Fibroblast of skin of scalp (primary cell): ENCODE measurements around the gene SHANK3.
A peak's percentile ranks its signal among the peaks of the same experiment; 100 is the strongest.

Experiments used
- DNase-seq: peaks from one replicate; pipeline ENCODE4 v3.0.0-alpha.2; 2013

The SHANK3 gene

DNA sequence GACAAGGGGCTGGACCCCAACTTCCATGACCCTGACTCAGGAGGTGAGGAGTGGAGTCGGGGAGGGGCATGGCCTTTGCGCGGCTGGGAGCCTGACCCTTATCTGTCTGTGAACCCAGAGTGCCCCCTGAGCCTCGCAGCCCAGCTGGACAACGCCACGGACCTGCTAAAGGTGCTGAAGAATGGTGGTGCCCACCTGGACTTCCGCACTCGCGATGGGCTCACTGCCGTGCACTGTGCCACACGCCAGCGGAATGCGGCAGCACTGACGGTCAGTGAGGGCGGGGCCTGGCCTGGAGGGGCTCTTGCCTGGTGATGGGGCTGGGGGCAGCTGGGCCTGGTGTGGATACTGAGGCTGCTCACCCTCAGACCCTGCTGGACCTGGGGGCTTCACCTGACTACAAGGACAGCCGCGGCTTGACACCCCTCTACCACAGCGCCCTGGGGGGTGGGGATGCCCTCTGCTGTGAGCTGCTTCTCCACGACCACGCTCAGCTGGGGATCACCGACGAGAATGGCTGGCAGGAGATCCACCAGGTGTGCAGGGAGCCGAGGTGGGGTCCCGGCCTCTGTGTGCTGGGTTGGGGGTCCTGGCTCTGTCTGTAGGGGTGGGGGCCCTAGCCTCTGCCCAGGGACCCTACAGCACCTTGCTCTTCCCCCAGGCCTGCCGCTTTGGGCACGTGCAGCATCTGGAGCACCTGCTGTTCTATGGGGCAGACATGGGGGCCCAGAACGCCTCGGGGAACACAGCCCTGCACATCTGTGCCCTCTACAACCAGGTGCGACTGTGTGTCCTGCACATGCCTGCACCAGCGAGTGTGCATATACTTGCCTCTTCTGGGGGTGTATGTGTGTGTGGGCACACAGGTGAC lies 6.3 kb downstream of the SHANK3 start:
- no peak for DNase-seq

DNA sequence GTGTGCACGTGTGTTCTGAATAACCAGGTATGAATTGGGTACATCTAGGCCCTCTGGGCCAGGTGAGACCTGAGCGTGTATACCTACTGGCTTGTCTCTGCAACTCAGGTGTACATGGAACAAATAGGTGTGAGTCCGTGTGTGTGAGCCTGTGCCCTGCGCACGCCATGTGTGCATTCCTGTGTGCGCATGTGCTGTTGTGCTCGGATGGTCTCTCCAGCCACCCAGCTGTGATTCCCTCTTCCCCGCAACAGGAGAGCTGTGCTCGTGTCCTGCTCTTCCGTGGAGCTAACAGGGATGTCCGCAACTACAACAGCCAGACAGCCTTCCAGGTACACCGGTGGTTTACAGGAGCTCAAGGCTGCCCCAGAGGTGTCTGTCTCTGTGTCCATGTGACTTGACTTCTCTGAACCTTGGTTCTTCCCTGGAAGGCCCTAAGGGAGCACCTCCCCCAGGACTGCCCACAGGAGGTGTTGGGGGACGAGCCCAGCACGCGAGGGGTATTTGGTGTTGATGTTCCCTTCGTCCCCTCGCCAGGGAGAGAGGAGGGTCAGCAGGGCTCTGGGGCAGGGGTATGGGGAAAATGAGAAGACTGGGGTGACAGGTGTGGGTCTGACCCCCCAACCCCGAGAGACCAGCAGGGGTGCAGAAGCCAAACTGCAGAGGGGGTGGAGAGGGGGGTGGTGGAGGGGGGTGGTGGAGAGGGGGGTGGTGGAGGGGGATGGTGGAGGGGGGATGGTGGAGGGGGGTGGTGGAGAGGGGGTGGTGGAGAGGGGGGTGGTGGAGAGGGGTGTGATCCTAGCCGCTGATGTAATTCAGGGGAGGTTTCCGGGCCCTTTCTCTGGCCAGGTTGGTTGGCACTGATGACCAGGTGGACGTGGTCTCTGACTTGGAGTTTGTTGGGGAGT lies 10.7 kb downstream of the SHANK3 start:
- DNase-seq: no peak

DNA sequence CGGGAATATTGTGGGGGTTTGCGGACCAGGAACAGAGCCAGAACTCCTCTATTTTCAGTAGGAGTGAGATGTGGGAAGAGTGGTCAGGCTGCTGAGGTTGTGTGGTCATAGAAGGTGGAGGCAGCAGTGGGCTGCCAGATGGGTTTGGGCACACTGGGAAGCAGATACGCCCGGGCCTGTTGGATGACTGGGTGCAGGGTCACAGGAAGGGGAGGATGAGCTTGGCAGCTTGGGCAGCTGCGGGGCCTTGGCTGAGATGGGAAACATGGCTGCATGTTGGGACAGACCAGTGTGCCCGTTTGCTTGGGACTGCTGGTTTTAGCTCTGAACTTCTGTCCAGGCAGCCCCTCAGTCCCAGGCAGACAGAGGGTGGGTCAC lies 11.4 kb downstream of the SHANK3 start:
- no peak for DNase-seq

DNA sequence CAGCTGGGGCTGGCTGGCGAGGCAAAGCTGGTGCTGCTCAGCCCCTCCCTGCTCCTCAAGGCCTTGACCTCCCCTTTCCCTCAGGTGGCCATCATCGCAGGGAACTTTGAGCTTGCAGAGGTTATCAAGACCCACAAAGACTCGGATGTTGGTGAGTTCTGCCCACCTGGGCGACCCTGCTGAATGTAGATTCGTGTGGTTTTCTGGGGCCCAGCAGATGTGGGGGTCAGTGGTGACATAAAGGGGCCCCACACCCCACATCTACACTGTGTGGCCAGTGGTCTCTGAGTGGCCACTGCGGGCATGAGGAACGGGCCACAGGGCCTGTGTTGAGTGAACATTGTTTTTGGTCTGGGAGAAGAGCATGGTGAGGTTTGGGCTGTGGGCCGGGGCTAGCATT lies 11.9 kb downstream of the SHANK3 start:
- DNase-seq: no peak

DNA sequence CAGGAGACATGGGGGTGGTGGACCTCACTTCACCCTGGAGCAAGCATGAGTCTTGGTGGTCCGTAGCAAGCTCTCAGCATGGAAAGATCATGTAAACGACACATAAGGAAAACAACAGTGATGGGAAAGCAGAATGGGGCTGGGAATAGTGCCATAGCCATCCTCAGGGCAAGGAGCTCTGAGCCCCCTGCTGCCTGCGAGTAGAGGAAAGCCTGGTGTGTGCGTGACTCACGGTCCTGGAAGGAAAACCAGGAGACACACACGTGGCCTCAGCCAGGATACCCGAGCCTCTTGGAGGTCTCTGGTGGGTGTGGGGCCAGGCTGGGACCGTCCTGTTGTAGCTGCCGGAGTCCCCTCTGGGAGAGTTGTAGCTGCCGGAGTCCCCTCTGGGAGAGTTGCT lies 12.4 kb downstream of the SHANK3 start:
- DNase-seq: peak; percentile 86

DNA sequence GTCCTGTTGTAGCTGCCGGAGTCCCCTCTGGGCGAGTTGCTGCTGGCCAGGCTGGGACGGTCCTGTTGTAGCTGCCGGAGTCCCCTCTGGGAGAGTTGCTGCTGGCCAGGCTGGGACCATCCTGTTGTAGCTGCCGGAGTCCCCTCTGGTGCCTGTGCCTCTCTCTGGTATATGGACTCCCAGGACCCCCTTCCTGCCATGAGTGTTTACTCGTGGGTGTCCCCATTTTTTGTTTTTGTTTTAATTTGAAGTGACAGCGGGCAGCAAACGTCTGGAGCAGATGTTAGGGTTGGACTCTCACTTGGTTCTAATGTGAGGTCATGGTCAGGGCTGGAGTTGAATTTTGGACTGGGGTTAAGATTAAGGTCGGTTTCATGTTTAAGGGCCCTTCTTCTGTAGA lies 14.2 kb downstream of the SHANK3 start:
- no peak for DNase-seq

DNA sequence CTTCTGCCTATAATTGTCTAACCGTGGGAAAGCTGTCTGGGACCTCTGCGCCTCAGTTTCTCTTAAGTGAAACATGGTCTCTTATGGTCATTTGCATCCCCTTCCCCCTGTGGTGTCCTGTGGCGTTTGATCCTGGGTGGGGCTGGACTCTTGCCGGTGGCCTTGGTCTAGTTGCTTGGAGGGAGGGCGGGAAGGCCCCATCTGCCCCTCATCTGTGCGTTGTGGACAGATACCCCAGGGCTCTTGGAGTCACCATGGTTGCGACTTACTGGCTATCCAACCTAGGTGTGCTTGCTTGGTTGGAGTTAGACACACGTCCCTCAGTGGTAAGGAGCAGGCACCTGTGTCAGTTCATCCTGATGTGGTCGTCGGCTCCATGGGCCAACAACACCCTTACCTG lies 15.2 kb downstream of the SHANK3 start:
- no peak for DNase-seq

DNA sequence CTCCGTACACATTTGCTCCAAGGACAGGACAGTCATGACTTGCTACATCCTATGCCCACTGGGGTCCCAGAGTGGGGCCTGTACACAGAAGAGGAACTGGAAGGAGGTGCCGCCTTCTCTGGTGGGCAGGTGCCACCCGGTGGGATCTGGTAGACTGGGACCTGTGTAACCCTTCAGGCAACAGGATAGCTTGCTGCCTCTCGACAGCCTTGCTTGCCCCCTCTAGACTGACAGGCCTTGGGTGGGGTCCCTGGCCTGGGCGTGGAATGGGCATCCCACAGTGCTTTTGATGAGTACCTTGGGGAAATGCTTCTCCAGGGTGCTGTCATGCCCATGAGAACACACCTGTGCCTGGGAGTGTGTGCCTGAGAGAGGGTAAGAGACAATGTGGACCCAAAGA lies 15.8 kb downstream of the SHANK3 start:
- no peak for DNase-seq

DNA sequence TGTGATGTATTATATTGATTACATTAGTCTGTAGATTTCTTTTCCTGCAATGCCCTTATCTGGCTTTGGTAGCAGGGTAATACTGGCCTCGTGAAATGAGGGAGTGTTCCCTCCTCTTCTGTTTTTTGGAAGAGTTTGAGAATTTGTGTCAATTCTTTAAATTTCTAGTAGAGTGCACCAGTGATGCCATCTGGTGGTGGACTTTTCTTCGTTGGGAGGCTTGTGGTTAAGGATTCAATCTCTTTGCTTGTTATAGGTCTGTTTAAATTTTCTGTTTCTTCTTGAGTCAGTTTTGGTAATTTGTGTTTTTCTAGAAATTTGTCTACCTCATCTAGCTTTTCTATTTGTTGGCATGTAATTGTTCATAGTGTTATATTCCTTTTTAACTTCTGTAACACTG lies 18.9 kb downstream of the SHANK3 start:
- DNase-seq: peak; percentile 51

DNA sequence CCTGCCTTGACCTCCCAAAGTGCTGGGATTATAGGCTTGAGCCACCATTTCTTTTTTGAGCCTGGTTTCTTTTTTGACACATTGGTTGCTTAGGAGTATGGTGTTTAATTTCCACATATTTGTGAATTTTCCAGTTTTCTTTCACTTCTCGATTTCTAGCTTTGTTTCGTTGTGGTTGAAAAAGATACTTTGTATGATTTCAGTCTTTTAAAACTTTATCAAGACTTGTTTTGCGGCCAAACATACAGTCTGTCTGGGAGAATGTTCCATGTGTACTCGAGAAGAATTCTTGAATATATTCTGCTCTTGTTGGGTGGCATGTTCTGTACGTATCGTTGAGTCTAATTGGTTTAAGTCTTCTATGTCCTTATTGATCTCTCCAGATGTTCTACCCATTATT lies 20.8 kb downstream of the SHANK3 start:
- no peak for DNase-seq

DNA sequence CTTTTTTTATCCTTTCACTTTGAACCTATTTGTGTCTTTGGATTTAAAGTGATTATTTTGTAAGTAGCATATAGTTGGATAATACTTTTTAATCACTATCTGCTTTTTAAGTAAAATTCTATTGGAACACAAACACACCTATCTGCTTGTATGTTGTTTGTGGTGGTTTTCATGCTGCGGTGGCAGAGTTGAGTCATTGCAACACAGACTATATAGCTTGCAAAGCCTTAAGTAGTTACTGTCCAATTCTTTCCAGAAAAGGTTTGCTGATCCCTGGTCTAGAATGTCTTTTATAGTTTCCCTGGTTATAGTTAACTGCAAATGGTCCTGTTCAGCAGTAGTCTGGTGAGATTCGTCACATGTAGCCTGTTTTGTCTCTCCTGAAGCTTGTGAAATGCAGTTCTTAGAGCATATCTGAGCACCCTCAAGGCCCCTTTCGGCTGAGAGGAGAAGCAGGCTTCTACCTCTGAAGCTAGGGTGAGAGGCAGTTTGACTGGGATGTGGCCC lies 21.5 kb downstream of the SHANK3 start:
- no peak for DNase-seq

DNA sequence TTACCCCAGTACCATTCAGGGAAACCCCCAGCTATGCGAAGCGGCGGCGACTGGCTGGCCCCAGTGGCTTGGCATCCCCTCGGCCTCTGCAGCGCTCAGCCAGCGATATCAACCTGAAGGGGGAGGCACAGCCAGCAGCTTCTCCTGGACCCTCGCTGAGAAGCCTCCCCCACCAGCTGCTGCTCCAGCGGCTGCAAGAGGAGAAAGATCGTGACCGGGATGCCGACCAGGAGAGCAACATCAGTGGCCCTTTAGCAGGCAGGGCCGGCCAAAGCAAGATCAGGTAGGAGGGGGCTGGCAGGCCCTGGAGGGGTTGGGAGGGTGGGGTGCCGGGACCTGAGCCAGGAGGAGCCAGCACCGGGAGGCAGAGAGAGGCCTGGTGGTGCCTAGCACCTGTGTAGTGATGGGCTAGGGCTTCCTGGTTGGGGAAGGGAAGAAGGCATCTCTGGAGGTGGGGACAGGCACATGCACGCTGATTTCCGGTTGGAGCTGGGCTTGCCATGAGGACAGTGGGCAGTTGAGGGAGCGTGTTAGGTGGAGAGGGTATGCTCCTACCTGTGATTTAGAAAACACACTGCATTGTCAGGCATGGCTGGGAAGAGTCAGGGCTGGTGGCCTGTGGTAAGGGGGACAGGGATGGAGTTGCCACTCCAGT lies 22.3 kb downstream of the SHANK3 start:
- DNase-seq: no peak

DNA sequence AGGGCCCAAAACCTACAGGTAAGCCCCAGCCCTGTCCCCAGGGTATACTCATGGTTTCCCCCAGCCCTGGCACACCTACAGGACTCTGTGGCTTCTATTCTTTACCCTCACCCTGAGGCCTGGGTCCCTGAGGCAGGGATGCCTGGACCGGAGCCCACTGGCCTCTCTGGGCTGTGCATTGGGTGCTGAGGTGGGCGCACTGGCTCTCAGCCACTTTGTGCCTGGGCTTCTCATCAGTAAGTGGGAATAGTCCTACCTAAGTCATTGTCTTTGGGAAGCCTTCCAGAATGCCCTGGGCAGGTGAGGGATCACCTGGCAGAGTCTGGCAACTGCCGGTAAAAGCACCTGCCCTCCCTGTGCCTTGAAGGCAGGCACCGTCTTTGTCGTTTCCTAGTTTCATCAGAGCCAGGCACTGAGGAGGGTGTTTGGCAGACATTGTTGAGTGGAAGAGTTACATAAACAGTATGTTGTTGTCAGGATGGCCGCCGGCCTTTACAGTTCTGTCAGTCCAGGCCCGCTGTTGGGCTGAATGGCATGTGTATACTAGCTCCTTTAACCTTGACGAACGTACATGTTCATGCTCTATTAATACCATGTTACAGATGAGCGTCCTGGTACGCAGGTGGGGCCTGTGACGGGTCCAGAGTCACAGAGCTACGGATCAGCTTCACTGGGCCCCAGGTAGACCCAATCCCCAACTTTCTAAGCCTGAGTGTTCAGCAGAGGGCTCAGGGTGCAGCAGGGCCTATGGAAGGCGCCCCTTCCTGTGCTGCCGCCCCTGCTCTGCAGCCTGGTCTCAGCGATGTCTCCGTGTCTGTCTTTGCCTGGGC lies 23.0 kb downstream of the SHANK3 start:
- no peak for DNase-seq

DNA sequence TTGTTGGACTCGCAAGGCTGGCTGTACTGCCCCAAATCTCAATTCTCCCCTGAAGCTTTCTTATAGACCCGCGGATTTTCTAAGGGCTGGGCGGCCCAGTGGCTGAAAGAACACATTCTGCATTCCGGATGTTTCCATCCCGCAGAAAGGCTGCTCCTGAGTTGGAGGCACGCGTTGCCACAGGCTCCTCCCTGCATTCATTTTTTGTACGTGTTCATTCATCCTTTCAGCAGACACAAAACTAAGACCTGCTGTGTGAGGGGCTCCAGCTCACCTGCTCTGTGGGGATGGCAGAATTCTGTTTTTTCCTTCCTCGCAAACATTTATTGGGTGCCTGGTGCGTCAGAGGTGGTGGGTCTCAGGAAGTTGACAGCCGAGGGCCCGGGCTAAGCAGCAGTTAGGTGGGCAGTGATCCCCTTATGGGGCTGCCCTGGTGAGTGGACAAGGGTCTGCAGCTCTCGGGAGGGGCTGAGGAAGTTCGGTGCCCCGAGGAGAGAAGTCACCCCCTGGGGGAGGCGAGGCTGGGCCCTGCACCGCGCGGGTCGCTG lies 23.7 kb downstream of the SHANK3 start:
- no peak for DNase-seq

DNA sequence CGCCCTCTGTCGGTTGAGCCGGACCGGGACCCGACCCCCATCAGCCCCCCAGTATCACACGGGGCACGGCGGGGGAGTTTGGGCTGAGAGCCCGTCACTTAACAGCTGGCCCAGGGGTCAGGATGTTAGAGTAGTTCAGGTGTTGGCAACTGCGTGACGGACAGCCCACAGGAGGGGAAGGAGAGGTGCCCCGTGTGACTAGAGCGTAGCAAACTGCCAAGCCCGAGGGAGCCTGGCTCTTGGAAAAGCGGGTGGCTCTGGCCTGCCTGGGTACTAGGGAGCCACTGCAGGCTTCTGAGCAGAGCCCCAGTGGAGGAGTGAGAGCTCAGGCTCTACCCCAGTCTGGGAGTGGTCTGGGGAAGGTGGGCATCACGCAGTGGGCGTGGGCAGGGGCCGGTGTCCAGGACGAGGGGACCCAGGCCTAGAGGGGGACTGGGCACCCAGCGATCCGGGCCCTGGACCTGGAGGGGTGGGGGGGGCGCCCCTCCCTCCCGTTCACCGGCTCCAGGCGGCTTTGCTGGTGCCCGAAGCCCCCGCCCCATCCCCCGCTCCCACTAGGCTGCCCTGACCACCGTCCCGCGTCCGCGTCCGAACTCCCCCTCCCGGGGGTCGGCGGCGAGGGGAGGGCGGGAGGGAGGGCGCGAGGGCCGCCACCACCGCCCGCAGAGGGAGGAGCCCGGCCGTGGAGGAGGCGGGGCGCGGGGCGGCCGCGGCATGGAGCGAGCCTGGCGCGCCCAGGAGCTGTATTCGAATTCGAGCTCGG lies 24.4 kb downstream of the SHANK3 start:
- DNase-seq: peak; percentile 44

DNA sequence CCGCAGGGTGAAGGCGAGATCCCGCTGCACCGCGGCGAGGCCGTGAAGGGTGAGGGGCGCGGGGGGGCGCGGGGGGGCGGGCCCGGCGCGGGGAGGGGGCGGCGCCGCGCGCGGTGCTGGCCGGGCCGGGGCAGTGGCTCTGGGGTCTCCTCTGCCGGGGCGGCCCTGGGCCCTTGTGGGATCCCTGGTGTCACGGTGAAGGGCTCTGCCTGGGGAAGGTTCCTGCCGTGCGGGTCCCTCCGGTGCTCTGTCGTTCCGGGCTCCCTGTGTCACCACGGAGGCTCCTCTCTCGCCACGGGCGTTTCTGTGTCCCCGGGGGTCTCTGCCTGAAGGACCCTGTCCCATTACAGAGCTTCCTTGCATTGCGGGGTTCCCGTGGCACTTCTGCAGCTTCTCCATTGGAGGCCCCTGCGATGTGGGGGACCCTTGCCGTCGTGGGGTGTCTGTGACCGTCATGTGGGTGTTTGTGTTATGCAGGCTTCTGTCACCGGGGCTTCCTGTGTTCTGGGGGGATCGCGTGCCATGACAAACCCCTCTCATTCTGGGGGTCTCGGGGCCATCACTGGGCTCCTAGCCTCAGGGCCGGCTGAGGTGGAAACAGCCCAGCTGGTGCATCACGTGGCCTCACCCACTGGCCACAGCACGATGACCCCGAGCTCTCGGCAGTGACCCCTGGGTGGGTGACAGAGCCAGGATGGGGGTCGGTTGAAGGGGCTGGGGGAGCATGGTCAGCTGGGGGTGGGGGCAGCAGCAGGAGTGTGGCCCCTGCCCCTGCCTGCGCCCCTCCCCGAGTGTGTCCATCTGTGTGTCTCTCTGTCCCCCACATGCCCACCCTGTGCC lies 25.3 kb downstream of the SHANK3 start:
- DNase-seq: no peak

DNA sequence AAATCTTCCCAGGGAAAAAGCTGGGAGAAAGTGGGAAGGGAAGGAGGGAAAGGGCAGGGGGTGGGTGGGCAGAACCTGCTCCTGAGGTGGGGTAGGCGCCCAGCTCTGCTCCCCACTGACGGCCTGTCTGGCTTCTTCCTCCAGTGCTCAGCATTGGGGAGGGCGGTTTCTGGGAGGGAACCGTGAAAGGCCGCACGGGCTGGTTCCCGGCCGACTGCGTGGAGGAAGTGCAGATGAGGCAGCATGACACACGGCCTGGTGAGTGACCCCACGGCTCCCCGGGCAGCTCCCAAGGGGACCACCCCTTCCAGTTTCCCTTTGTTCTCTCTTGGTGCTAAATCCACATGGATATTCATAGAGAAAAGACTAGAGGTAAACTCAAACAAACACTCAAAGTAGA lies 25.9 kb downstream of the SHANK3 start:
- no peak for DNase-seq

DNA sequence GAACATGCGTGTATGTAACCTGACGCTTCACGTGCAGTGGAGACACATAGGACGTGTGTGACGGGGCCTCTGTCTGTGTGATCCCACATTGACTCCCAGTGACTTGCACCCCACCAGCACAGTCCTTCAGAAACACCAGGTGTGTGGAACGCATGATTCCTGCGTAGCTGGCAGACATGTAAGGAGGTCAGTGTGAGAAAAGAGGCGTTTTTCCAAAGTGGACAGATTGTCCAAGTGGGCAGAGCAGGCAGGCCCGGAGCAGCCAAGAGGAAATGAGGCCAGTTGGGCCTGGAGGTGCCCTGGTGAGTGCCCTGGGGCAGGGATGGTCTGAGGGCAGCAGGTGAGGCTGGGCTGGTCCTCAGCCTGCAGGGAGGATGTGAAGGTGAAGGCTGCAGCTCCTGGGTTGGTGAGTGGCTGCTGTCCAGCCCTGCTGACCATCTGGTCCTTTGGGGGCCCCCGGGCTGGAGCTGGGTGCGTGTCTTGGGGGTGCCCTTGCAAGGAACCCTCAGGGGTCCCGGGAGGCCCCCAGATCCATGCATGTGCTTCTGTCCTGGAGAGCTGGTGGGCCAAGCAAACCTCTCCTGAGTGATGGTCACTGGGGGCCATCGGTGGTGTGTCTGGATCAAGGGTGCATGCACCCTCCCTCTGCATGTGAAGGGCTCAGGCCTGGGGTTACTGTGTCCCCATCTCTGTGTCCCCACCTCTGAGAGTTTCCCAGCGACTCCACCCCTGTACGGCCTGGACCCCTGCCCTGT lies 26.6 kb downstream of the SHANK3 start:
- DNase-seq: no peak

DNA sequence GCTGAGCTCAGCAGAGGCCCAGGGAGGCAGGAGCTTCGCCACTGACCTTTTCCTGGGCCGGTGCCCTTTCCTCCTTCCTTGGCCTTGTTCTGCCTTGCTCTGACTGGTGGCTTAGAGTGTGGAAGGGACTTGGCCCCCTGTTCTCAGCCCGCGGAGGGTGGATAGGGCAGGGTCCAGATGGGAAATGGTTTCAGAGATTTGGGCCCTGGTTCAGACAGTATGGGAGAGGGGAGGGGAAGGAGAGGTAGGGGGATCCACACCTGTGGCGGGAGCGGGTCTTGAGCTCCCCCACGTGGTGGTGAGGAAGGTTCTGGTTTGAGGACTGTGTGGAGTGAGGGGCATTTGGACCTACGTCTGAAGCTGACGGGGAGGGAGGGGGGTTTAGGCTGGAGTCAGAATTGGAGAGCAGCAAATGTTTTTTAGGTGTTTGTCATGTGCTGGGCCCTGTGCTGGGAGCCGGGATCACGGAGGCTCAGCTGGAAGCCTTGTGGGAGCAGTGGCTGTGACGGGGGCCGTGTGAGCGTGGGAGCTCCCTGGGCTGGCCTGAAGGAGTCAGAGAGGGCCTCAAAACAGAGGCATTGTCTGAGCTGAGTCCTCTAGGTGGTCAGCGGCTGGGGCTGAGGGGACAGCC lies 27.2 kb downstream of the SHANK3 start:
- DNase-seq: no peak
